NCI-H774 (cell line): ENCODE results near the gene ABCA8.

Experiments
- DNase-seq: peaks from one replicate; lab custom pipeline; 2025; lab: John Stamatoyannopoulos, UW

Gene ABCA8

GRCh38 chr17:68870161-68870826, 84.9 kb downstream of the ABCA8 start:
- no peak for DNase-seq

DNA sequence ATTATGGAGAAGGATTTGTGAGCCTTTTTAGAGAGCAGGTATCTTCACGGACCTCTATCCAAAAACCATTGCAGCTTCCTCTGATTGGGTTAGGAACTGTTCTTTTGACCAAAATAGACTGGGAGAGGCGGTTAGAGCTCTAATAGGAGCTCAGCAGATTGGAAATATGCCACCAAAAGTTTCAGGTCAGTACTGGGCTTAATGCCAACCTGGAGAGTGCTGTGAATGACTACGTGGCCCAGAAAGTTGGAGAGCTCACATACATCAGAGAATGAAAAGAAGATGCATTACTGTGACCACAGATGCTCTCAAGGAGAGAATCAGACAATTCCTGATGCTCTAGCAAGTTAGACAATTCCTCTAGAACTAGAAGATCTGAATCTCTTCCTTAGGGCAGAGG, 86.5 kb downstream of the ABCA8 start:
- no peak for DNase-seq

- DNase-seq: no peak
Measured at GRCh38 chr17:68867759-68868516, 87.3 kb downstream of the ABCA8 start.

DNA sequence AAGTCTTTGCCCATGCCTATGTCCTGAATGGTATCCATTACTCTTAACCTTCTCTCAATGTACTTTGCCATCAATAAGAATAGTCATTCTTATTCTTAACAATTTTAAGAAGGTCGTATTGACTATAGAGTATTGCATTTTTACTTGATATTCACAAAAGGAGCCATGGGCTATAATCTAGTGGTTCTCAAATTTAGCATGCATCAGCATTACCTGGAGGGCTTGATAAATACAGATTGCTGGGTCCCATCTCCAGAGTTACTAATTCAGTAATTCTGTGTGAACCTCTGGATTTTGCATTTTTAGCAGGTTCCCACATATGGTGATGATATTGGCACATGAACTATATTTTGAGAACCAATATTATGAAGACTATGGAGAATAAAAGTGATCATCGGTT, 89.6 kb downstream of the ABCA8 start:
- no peak for DNase-seq

DNA sequence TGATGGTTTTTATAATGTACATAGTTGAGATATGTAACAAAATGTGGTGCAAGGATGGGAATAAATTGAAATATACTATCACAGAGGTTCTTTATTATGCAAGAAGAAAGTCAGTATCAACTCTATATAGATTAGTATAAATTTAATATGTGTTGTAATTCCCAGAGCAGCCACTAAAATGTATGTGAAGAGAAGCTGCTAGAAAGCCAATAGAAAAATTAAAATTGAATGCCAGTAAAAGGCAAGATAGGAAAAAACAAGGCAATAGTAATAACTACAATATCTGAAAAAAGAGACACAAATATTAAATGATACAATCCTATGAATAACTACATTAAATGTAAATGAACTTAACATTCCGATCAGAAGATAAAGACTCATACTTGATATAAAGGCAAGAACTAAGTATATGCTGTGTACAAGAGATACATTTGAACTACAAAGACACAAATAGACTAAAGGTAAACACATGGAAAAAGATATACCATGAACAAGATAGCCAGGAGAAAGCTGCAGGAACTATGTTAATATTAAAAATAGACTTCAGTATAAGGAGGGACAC, 92.0 kb downstream of the ABCA8 start:
- DNase-seq: no peak

- DNase-seq: peak; percentile 82
Measured at GRCh38 chr17:68861602-68862001, 93.6 kb downstream of the ABCA8 start.

DNA sequence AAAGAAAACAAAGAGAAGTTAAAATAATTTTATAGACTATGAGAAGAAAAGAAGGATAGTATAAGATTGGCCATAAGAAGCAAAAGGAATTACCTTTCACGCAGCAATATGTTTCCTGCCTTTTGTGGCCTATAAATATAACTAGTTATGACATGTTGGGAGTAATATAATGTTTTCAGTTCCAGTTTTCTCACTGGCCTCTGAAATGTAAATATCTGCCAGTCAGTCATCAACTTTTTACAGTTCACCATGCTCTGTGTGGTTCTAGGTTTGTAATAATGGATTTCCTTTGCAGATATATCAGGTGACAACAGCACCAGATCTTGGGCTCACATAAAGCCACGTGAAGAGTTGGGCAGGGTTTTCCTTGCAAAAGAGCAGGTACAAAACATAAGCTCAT, 94.3 kb downstream of the ABCA8 start:
- no peak for DNase-seq

GRCh38 chr17:68854452-68854851, 100.7 kb downstream of the ABCA8 start:
- DNase-seq: no peak

DNA sequence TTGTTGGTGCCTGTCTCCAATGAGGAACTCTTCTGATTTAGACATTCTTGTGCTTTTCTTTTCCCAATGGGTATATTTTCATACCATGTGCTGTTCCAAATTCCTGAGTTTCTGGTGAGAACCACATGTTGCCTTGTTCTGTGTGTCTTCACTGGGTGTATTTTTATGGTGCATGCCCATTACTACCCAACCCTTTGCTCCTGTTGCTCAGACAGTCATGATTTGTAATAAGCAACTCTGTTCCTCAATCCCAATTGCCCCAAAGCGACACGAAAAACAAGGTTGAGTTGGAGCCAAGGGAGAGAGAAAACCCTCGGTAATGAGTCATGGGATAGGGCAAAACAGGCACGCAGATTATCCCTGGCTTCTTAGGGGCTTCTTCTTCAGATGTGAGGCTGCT, 101.8 kb downstream of the ABCA8 start:
- DNase-seq: no peak

DNA sequence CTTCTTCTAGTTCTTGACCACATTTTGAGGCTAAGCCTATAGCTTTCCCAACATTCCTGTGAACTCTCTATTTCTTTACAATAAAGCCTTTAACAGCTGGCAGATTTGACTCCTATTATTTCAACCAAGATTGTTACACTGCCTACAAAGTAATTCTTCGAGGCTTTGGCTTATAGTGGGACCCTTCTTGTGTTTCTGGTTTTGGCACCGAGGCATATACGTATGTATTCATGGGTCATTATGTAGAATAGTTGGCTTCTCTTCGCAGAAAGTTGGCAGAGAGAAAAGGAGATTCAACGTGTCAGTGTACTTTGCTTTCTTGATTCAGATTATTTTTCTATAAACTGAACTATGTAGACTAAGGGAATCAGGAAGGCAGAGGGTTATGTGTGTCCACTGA, 102.2 kb downstream of the ABCA8 start:
- DNase-seq: no peak

GRCh38 chr17:68851890-68852289, 103.3 kb downstream of the ABCA8 start:
- no peak for DNase-seq

DNA sequence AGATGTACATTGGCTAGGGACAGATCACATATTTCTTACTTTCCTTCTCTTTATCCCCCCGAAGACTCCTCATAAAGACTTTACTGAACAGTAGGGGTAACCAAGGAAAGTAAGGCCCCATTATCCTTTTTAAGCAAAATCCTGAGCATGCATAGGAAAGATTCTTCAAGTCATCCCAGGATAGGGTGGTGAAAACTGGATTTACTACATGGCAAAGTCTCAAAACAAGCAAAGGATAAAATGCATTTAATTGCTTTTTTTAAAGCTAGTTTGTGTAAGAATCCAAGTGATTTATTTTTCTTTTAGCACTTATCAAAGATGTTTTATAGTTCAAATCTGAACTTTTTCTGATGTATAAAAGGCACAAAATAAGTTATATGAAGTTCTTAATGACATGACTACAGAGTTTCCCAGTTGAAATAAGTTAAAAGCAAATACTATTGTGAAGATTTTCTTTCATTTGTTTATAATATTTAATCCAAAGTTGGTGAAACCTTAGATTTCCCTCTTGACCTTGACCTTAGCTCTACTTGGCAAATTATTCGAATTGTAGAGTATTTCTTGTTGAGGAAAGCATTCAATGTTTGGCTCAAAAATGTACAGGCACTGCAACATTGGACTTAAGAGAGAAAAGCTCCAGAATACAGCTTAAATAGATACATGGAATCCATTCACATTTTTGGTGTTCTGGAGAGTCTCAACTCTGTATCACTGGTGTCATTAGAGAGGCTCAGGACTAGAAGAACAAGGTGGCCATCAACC, 104.3 kb downstream of the ABCA8 start:
- no peak for DNase-seq

DNA sequence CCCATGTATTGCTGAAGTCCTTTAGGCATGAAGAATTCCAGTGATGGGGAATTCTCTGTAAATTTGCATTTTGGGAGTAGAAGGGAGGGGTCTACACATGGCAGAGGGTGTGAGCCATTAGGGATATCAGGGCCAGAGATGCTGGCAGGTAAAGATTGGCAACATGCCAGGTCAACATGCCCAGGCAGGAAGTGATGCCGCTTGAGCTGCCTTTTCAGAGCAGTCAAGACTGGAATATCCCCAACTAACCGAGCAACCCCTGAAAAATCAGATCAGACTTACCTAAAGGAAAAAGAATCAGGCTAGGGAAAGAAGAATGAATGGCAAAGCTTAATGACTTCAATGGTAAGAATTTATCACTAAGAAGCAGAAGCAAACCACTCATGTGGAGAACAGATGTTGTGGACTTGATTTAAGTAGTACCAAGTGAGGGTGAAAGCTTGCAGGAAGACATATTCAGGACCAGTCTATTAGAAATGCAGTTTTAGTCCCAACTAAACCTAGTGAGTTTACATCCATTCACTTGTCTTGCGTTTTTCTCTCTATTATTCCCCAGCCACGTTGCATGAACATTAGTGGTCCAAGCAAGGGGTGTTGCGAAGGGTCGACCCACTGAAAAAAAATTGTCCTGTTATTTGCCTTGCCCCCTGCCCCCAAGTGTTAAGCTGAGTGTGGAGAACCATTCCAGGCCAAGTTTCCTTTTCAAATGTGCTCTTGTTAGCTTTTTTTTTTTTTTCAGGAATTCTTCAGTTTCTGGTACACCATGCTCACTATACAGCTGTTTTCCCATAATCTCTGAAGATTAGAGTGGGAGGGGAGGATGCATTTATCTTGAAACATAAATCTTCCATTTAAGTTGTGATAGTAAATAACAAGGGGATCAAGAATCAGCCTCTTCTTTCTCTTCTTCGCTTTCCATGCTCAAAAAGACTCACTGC, 105.2 kb downstream of the ABCA8 start:
- DNase-seq: no peak

DNA sequence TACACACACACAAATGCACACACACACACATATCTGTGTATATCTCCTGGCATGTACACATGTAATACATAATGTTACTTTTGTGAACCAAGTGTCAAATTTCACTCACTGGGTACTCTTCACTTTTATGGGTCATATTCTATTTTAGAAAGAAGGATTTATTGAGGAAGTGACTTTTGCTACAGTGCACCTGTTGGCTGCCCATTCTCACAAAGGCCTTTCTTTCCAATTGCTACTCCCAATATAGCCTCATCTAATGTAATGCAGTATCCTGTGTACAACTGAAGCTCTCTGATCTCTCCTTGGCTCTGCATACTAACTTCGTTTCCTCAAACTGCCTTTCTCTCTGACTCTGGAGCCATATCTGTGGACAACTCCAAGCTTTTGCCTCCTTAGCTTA, 107.5 kb downstream of the ABCA8 start:
- no peak for DNase-seq

DNA sequence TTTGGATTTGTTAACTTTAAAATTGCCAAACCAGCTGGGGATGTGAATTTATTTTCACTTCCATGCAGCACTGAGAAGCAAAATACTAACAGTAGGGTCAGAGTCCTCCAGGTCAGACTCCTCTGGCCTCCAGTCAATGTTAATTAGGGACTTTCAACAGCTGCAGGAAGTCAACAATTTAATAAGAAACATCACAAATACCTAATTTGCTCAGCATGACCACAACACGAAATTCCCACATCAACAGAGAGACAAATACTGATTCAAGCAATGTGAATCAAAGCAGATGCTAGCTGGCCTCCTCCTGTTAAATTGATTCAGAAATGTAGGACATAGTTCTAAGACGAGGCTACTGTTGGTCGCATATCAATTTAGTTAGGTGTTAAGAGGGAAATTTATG, 111.7 kb downstream of the ABCA8 start:
- DNase-seq: no peak

GRCh38 chr17:68840073-68840472, 115.1 kb downstream of the ABCA8 start:
- DNase-seq: no peak

DNA sequence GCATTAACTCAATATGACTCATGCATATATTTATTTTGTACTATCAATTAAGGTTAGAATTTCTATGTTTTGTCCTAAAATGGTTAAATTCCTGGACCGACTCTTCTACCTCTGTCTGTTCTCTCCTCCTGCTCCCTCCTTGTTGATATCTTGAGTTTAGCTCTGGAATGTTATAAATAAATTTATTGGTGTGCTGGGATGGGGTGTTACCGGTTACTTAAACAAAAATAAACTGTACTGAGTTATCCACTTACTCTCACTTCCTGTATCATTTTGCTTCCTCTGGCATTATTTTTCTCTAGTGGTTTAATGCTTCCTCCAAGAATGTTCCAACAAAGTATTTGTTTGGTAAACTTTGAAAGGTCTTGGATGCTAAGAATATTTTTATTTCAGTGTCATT, 120.1 kb downstream of the ABCA8 start:
- no peak for DNase-seq

GRCh38 chr17:68834328-68834836, 120.8 kb downstream of the ABCA8 start:
- no peak for DNase-seq

DNA sequence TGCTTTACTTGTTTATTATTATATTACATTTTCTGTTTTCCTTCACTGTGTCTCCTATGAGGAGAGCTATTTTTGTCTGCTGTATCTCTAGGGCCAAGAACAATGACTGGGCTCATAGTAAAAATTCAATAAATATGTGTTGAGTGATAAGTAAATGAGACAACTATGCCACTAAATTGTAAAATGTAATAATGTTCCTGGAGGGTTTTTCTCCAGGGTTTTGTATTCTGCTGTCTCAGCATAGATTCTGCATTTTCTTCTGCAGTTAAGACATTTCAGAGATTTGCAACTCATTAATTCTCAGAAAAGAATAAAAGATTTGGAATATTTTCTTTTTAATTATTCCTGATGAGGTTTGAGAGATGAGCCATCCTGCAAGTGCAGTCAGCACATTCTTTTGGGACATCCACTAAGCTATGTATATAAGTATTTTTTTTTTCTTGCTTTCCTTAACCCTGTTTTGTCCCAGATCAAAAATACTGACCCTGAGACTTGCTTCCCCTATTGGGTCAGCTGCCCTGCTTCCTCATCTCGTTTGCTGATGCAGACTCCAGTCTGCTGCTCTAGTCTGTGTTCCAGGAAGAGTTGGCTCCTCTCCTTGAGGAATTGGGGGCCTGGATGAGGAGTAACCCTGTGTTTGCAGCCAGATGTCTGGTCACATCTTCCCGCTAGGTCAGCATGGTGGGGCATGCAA, 122.9 kb downstream of the ABCA8 start:
- DNase-seq: no peak

- DNase-seq: no peak
Measured at GRCh38 chr17:68831170-68831569, 124.0 kb downstream of the ABCA8 start.

DNA sequence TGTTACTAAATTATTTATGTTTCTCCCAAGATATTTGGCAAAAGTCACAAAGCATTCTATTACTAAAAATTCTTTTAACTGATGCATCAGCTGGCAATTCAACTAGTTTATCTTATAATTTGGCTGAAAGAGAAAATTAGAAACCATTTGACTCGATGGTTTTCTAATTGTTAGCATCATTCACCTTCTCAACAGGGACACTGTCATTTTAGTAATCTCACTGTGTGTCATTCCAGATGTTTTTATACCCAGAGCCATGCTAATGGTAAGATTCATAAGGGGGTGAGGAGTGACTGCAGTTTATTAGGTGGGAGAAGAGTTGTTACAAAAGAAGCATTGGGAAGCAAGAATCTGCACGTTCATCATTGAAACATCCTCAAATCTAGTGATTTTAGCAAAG, 124.9 kb downstream of the ABCA8 start:
- no peak for DNase-seq
